Activated T-cell treated with anti-CD3 and anti-CD28 coated beads, Interleukin-2, amount 50 U/mL, for 1 hour (primary cell): ENCODE measurements around the gene BRD4.

Experiments
- DNase-seq: peaks from one replicate; pipeline ENCODE4 v3.0.0-alpha.2; 2020

Gene BRD4

DNA sequence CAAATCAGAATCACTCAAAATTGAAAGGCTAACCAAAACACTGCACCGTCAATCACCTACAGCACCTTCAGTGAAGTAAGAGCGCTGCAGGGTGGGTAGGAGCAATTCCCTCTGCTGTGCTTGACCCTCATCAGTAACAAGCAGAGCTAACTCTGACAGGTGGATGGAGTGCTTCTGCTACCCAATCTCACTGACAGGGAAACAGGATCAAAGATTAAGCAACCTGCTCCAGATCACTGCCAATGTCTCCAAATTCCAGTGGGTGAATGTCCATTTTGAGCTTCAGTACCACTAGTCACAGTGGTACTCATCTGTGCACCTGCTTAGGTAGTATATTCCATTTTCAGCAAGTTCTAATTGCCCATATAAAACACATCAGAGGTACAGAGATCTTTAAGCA is 25.2 kb downstream of the BRD4 start:
- no peak for DNase-seq

DNA sequence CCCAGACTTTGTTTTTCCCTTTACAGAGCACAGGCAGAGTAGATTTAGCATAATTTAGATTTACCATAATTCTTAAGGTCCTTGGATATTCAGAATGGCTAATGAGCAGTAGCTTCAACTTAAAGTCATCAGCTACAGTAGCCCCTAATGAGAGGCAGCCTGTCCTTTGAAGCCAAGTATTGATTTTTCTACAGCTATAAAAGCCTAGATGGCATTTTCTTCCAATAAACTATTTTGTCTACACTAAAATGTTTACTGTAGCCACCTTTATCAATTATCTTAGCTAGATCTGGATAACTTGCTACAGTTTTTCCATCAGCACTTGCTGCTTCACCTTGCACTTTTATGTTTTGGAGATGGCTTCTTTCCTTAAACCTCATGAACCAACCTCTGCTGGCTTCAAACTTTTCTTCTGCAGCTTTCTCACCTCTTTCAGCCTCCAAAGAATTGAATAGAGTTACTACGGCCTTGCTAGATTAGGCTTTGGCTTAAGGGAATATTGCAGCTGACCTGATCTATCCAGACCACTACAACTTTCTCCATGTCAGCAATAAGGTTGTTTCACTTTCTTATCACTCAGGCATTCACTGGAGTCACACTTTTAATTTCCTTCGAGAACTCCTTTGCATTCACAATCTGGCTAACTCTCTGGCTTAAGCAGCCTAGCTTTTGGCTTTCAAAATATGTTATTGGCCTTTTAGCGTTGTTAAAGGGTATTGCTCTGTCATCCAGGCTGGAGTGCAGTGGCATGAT is 26.6 kb downstream of the BRD4 start:
- DNase-seq, result no peak

DNA sequence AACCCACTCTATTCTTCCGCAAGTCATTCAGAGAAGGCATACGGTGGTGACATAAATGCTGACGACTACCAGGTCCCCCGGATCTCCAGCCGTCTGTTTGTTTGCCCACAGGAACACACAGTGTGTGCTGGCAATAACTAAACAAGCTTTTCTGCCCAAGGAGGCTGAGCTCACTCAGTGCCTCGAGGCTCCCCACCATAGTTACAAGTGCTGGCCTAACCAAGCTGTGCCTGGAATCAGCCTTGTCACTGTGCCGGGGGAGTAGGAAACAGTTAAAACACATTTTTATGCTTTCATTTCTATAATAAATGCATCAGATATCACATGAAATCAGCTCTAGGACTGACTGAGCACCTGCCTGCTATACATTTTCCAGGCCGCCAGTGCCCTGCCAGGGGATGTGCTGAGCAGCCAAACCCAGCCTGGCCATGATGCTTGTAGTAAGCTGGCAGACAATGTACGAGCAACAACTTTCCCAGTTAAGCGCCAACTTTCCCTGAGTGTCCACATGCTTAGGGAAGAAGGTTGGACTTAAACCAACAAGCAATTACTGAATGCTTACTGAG is 28.1 kb downstream of the BRD4 start:
- no peak for DNase-seq

DNA sequence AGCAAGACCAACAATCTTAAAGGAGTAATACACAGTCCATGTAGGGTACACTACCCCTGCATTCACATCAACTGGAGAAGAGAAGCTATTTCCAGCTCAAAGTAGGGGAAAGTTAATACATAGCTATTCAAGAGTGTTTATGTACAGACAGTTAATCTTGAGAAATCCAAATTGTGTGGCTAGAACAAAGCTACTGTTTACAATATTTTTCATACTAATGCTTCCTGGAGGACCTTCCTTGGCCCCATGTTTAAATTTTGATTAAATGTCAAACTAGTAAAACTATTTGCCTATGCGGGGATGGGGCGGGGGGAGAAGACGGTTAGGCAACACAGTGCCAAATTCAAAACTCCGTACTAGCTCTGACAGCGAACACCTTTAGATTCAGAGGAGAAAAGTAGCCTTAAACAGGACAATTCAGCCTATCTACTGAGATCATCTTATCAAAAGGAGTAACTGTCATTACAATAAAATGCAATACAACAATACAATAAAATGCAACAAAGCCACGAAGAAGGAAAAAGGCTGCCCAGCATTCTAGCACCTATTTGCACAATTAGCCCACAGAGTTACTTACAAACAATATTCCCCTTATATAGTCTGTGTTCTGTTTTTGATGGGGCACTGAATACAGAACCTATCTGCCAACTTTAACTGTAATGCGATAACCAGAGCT is 29.1 kb downstream of the BRD4 start:
- DNase-seq, result no peak

DNA sequence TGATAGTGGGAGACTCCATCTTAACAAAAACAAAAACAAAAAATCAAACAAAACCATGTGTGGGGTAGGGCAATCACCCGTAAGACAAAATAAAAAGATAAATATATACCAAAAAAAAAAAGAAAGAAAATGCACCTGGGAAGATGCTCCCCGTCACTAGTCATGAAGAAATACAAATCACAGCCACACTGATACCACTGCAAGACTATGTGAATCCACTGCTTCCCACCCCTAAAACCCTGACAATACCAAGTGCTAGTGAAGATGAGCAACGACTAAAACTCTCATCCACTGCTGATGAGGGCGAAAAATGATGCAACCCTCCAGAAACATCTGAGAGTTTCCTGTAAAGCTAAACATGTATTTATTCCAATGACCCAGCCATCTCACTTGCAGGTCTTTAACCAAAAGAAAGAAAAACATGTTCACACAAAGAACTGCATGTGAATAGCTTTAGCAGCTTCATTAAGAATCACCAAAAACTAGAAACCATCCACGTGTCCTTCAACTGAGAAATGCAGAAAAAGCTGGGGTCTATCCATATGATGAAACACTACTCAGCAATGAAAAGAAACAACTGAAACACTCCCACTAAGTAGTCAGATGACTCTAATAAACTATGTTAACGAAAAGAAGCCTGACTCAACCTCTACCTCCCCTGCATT is 31.7 kb downstream of the BRD4 start:
- DNase-seq, result no peak

DNA sequence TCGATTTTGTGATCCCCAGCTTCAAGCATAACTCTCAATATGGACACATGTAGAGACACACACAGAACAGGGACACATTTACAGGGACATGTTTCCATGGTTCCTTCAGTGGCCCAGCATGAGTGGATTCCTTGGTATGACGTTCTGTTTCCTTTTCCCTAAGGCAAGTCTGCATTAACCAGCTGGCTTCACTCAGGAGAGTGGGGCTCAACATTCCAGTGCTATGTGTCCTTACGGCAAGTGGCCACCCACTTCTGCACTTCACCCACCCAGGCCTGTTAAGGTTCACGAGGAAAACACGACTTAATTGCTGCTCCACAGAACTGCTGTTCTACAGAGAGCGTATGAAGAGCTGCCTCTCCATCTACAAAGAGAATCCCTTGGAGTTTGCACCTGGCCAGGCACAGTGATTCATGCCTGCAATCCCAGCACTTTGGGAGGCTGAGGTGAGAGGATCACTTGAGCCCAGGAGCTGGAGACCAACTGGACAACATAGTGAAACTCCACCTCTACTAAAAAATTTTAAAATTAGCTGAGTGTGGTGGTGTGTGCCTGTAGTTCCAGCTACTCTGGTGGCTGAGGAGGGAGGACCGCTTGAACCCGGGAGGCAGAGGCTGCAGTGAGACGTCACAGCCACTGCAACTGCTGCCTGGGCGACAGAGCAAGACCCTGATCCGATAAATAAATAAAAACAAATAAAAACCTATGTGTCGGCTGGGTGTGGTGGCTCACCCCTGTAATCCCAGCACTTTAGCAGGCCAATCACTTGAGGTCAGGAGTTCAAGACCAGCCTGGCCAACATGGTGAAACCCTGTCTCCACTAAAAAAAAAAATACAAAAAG is 32.5 kb downstream of the BRD4 start:
- no peak for DNase-seq

DNA sequence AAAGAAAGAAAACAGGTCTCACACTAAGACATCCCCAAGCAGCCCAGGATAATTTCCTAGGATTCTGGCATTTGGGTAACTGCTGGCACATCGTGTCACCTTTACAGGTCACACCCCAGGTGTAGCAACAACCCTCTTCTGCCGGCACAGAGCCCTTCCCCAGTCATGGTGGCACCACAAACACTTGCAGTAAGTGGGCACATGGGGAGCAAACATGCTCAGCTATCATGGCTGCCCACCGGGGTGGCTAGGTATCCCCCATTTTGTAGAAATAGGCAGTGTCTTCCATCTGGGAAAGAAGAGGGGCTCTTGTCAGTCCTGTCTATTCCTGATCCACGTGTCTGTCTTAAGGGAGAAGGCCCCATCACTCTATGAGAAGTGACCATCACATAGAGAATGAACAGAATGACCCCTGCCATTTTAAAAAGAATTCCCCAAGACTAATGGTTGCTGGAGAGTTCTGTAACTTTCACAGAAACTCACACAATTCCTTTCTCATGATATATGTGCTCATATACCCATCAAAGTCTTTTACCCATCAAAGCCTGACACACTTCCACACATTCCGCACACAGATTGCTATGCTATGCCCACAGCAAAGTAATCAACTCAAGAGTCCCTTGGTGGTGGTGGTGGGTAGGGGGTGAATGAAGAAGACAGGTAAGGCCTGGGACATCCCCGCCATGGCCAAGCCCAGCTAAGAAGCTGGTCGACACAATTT is 33.3 kb downstream of the BRD4 start:
- DNase-seq, result no peak

DNA sequence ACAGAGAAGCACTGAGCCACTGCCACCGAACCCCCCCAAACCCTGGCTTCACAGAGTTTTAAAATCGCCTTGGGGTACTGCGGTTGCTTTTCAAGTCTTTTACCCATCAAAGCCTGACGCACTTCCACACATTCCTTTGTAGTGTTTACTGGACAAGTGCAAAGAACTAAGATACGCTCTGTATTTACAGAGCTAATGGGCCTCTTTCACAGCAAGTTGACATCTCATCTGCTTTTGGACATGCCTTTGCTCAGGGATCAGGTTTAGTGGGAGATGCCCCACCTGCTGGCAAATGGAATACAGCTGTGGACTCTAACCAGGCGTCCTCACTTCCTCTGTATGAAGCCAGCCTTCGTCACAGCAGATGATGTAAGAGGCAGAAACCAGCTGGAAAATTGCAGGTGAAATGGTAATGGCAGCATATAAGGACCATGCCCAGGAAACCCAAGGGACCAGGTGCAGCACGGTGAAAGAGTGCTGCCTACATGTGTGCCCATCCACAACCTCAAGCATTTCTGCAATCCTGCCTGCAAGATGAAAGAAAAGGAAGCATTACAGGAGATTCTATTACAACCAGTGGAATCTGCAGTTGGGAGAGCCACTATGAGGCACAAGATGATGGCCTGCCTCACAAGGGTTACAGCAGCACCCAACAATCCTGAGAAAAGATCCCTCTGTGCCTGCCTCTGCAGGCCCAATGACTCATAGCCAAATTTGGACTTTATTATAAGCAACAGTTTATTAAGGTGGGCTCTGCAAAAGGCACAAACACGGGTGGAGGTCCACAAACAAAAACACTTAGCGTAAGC is 34.7 kb downstream of the BRD4 start:
- DNase-seq, result peak; percentile 34

DNA sequence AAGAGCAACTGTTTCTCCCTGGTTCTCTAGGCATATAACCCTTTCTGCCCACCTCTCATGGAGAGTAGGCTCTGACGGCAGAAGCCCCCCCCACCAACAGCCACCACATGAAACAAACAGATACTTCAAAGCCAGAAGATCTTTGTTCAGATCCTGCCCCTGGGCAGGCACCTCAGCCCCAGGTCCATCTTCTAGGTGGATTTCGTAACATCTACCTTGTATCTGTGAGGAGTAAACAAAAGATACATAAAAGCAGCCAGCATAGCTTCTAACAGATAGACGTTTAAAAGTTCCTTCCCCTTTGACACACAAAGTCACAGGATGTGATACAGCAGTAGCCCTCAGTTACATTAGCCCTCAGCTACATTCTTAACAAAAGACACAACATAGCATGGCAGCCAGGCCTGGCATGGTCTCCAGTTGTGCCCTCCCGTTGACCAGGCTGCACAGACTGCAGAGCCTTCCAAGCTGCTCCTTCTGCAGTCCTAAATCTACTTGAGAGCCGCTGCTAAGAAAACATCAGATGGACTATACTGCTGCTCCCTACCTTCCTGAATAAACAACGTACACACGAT is 35.4 kb downstream of the BRD4 start:
- no peak for DNase-seq

DNA sequence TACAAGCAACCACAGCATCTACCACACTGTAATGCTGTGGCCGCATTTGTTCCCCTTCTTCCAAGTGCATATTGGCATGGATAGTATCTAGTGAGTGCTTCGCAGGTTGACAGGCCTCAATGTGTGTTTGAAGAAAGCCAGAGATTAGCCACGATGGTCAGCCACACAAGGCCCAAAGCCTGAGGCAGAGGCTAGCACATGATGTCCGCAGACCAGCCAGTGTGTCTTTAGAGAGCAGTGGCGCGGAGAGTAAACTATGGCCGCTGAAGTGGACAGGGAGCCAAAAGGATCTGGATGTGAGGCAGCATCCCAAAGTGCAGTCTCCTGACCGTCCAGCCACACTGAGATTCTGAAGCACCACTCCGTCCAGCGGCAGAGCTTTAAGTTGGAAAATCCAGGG is 36.0 kb downstream of the BRD4 start:
- no peak for DNase-seq

DNA sequence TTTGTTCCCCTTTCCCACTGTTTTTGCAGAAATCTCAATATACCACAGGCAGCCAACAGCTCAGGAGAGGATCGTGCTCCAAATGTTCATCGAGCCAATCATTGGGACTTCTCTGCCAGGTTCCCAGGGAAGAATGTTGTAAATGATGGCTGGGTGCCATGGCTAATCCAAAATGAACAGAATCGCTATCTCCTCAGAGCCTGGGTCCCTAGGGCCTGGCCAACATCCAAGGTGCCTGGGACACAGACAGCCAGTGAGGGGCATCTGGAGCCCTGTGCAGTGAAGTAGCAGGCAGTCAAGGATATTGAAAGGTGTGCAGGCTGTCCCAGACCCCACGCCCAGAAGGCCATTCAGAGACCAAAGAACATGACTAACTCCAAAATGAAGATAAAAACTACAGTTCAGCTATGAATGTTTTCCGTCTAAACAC is 37.8 kb downstream of the BRD4 start:
- no peak for DNase-seq

DNA sequence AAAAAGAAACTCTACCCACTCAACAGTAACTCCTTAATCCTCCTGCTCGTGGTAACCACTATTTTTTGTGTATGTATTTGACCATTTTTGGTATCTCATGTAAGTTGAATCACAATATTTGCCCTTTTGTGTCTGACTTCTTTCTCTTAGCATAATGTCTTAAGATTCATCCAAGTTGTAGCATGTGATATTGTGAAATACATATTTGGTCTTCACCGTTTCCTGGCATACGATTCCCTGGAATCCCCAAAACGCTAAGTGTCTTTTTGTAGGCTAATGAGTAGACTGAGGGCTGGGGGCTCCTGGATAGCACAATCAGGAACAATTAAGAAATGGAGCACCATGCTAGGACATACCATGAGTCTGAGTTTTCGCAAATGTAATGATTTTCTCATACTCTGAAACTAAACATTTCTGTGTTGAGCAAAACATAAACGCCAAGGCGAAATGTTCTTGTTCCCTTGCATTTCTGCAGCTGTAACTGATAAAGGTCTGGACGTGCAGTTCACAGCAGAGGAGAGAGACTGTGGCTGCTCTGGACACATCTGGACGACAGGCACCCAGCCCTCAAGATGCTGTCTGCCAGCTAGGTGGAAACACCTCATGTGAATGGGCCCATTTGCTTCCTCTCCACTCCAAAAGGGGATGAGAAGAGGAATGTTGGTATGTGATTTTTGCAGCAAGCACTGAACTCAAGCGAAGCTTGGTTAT is 38.4 kb downstream of the BRD4 start:
- DNase-seq, result no peak

DNA sequence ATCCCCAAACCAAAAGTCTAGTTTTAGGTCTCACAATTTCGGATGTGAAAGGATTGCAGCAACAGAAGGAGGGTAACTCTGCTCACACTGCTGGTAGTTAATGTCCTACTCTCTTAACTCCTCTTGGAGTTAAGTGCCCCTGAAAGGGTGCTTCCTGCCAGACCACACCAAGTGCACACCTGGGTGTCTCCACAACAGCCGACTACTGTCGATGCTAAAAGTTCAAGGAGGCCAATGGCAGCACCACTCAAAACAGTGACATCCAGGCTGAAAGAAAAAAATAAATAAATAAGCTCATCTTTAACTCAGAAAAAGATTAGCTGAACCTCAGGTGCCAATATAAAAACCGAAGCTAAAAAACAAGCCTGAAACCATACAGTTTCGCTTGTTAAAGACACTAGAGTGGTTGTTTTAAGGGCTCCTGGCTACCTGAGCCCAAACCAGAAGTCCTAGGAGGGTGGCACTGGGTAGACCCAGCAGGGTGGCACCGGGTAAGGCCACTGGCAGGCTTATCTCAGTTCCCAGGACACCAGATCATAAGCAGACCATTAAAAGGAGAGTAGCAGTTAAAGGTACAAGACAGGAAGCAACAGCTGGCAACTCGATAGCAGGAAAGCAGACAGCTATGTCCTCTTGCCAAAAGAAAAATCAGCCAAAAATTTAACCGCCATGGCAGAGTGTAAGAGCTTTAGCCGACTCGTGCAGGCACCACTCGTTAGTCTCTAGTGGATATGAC is 39.3 kb downstream of the BRD4 start:
- DNase-seq, result no peak

DNA sequence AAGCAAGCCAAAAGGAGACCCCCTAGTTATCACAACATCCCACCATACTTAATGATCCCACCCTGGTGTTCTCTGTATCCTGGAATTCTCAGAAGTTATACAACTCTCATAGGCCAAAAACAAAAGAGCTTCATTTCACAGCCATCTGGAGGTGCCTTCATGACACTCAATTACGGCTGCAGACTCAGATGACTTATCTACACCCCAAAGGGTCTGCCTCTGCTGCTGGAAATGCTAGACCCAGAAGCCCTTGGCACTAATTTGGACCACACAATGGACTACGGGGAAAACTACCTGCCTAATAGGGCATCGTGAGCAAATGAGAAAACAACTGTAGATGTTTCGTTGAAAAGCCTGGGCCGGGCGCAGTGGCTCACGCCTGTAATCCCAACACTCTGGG is 40.2 kb downstream of the BRD4 start:
- no peak for DNase-seq

DNA sequence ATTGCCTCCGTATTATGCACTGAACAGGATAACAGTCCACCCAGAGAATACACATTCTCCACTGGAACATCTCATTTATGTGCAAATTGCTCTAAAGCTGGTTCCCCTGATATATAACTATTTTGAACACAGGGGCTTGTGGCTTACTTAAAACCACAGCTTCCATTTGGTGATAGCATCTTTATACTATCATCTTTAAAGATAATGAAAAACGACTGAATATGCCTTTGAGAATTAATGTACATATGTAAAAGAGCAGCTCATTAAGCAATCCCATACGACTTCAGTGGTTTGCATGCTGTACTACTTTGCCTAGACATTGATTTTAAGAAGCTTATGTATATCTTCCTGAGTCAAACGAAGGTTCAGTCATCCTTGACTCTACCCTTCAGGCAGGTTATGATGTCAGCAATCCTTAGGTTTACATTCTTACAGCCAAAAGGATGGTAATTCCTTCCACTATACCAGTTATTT is 40.8 kb downstream of the BRD4 start:
- no peak for DNase-seq

DNA sequence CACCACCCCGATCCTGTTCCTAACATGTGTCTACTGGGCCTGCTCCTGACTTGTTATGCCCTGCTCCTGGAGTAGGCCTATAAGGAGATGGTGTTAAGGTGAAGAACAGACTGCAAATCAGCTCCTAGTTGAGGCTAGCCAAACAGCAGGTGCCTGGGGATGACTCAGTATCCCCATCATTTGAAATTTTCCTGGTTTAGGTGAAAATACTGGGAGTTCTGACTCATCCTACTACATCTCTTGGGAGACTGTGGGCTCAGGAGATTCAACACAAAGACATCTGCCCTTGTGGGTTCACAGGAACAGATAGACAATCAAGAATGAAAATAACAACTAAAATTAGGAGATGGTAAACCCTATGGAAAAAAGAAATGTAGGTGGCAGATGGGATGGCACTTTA is 41.2 kb downstream of the BRD4 start:
- DNase-seq, result no peak

DNA sequence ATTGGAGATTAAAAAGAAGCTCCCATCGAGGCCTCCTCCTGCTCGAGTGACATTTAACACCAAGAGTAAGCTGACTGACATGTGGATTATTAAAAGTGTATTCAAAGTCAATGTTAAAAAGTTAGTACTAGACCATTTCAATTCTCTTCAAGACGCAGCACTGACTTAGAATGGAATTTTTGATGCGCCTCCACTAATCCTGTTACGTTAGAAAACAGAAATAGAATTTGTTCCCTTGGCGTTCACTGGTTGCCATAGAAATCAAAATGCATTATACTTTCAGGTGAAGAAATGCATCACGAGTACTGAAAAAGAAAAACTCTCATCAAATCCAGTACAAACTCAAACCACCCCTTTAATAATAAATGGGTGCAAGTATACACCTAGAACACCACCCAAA is 42.2 kb downstream of the BRD4 start:
- no peak for DNase-seq

DNA sequence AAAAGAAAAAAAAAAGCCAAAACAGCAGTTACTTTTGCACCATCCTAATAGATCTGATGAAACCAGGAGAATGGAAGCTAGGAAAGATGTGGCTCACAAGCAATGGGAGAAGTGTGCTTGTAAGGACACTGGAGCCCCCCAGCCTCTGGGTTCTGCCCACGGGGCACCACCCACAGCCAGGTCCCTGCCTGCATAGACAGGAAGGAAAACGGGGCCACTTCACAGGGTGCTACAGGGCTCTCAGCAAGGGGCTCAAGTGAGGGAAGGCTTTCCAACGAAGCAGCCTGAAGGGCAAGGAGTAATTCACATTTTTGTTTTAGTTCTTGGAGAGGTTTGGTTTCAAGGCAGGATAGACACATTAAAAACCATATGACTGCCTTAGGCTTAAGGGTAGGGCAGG is 42.7 kb downstream of the BRD4 start:
- DNase-seq, result no peak
